BE2C (cell line): ENCODE measurements around the gene ACTRT2.

ENCODE experiments used
- DNase-seq: peaks from one replicate; pipeline ENCODE4 v3.0.0-alpha.2; 2020
- H3K27me3 ChIP-seq: fragments of 250-450 bp; sonication (Bioruptor Pico); 2 replicates; pipeline ENCODE4 v1.5.1; 2020; ENCODE audit warnings: mild to moderate bottlenecking
- H3K36me3 ChIP-seq: fragments of 250-450 bp; sonication (Bioruptor Pico); 2 replicates; pipeline ENCODE4 v1.5.1; 2020; ENCODE audit warnings: mild to moderate bottlenecking
- H3K4me1 ChIP-seq: fragments of 250-450 bp; sonication (Bioruptor Pico); 2 replicates; pipeline ENCODE4 v1.5.1; 2020
- H3K4me3 ChIP-seq: 2 replicates; pipeline ENCODE4 v1.5.1; 2011; ENCODE audit warnings: low read depth, low read length
- H3K9me3 ChIP-seq: fragments of 250-450 bp; sonication (Bioruptor Pico); 2 replicates; pipeline ENCODE4 v1.5.1; 2020
- CTCF ChIP-seq: IDR thresholded peaks from 2 replicates; pipeline ENCODE4 v1.5.1; 2012; ENCODE audit warnings: mild to moderate bottlenecking, low read depth, low read length

ACTRT2 gene

GRCh38 chr1:3026124-3026523 is 4.9 kb downstream of the ACTRT2 start:
- Histone ChIP-seq H3K36me3 (no peaks in the 10 kb centered on the region), H3K4me3 (no peak overlapping the region), H3K4me1 (no peaks in the 10 kb centered on the region), H3K27me3 (peaks cover 30% of the 10 kb centered on the region), H3K9me3 (no peaks in the 10 kb centered on the region)
- DNase-seq = no peak
- TF ChIP-seq CTCF = no peak

GRCh38 chr1:3026581-3027391 is 5.5 kb downstream of the ACTRT2 start:
- Histone ChIP-seq H3K4me1 (no peaks in the 10 kb centered on the region), H3K9me3 (no peaks in the 10 kb centered on the region), H3K27me3 (peaks cover 35% of the 10 kb centered on the region), H3K36me3 (no peaks in the 10 kb centered on the region), H3K4me3 (no peak overlapping the region)
- no peak for TF ChIP-seq CTCF
- DNase-seq = no peak

GRCh38 chr1:3027611-3028371 is 6.5 kb downstream of the ACTRT2 start:
- no peak for DNase-seq
- no peak overlapping the region for H3K4me3 ChIP-seq
- no peaks in the 10 kb centered on the region for H3K4me1 ChIP-seq
- no peaks in the 10 kb centered on the region for H3K9me3 ChIP-seq
- peaks cover 33% of the 10 kb centered on the region for H3K27me3 ChIP-seq
- no peak for TF ChIP-seq CTCF
- H3K36me3 ChIP-seq = no peaks in the 10 kb centered on the region

- no peak for TF ChIP-seq CTCF
- H3K36me3 ChIP-seq = no peaks in the 10 kb centered on the region
- DNase-seq = no peak
- peaks cover 33% of the 10 kb centered on the region for H3K27me3 ChIP-seq
- H3K9me3 ChIP-seq = no peaks in the 10 kb centered on the region
- H3K4me3 ChIP-seq = no peak overlapping the region
- H3K4me1 ChIP-seq = no peaks in the 10 kb centered on the region
These were observed 7.4 kb downstream of the ACTRT2 start for GRCh38 chr1:3028531-3029282.

- no peak for DNase-seq
- Histone ChIP-seq H3K36me3 (no peaks in the 10 kb centered on the region), H3K4me3 (no peak overlapping the region), H3K9me3 (no peaks in the 10 kb centered on the region), H3K27me3 (peaks cover 33% of the 10 kb centered on the region), H3K4me1 (no peaks in the 10 kb centered on the region)
- no peak for TF ChIP-seq CTCF
These were observed 8.3 kb downstream of the ACTRT2 start for GRCh38 chr1:3029481-3029961.
